SU-DHL-6 (cell line): ENCODE data around the gene MAP7D2.

Experiments
- CTCF ChIP-seq: fragments of 200-600 bp; sonication (generic); IDR thresholded peaks from one replicate; pipeline ENCODE4 v1.5.1; 2017; ENCODE audit warnings: antibody characterized with exemption, mild to moderate bottlenecking, low read length, moderate library complexity; ENCODE audit not compliant: insufficient read depth, poor library complexity, severe bottlenecking
- EZH2phosphoT487 ChIP-seq: fragments of 200-600 bp; sonication (generic), shearing (Covaris generic); conservative IDR thresholded peaks from 2 replicates; pipeline ENCODE4 v1.6.1; 2018; ENCODE audit warnings: mild to moderate bottlenecking, antibody characterized with exemption, low read length, moderate library complexity, mixed read lengths

GRCh38 chrX:19991350-19991718, 125.4 kb downstream of the MAP7D2 start:
- no peak for TF ChIP-seq CTCF
- no peak for TF ChIP-seq EZH2phosphoT487
